HG02588 (cell line): ENCODE measurements around the gene CPE.

Source experiments
- ATAC-seq: cut with Tn5 transposase; IDR thresholded peaks from one replicate; pipeline ENCODE4 v1.9.1; 2021; ENCODE audit warnings: mild to moderate bottlenecking, moderate library complexity; ENCODE audit not compliant: unreplicated experiment

CPE gene

DNA sequence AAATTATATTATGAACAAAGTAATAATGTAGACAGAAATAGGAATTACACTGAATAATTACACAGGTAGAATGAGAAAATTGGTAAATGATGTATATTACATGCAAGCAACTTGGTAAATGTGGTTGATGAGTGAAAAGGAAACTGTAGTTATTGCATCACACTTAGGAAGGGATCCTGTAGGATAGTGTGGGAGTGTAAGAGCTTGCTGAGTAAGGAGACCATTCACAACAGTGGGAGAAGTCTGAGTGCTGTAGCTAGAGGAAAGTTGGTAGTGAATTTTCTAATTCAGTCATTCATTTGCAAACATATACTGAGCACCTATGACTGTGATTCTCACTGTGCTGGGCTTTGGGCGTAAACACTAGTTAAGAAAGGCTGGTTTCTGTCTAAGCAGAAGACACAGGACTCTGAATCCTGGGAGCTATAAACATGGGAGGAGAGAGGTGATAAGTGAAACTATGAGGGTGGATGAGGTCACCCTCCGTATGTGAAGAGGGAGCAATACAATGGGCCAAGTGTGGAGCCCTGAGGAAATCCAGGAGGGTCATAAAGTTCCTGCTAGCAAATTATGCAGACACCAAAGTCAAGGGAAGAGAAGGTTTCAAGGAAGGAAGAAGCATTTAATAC, 14.2 kb upstream of the CPE start:
- ATAC-seq = no peak

DNA sequence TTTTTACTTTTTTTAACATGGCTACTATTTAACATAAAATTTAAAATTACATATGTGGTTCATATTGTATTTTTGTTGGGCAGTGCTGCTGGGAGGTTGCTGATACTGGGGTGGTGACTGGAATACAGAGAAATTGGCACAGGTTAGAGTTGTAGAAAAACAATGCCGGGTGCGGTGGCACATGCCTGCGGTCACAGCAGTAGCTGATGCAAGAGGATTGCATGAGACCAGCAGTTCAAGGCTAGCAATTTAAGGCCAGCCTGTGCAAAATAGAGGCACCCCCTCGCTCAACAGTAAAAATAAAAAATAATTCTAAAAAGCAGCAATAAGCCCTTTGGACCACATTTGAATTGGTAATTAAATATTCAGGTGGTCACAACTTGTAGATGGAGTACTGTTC, 11.8 kb upstream of the CPE start:
- no peak for ATAC-seq

DNA sequence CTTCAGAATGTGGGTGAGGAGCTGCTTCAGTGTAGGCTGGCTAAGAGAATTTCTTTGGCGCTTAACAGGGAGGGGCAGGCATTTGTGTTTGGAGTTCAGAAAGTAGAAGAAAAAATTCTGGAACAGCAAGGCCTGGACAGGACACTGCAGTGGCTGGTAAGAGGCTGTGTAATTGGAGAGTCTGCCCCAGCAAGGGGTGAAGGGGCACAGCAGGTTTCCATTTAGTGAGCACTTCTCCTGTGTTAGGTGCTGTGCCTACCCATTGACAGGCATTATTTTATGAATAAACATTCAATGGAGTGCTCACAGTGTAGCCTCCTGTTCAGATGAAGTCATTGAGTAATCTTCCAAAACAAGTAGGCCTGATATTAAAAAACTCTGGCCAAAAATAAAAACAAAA, 10.7 kb upstream of the CPE start:
- no peak for ATAC-seq

DNA sequence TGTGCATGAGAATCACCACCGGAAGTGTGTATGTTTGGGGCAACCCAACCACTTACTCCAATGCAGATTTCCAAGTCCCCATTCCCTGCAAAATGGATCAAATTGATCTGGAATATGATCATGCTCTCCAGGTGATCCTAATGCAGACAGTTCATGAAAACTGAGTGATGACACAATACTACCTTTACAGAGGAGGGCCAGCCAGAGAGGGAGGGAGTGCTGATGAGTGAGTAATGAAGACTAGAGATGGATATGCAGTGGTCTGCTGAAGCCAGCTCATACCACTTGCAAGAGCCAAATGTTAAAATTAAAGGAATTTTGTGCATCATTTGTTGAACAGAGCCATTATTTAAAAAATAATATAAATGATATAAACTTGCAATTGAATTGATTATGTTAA, 10.2 kb upstream of the CPE start:
- no peak for ATAC-seq

DNA sequence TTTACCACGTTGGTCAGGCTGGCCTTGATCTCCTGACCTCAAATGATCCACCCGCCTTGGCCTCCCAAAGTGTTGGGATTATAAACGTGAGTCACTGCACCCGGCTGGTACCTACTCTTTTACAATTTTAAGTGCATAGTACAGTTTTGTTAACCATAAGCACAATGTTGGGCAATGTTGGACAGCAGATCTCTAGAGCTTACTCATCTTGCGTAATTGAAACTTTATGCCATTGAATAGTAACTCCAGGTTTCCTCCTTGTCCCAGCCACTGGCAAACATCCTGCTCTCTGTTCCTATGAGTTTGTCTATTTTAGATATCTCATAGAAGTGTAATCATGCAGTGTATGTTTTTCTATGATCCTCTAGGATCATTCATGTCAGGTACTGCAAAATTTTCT, 9.3 kb upstream of the CPE start:
- ATAC-seq = no peak

DNA sequence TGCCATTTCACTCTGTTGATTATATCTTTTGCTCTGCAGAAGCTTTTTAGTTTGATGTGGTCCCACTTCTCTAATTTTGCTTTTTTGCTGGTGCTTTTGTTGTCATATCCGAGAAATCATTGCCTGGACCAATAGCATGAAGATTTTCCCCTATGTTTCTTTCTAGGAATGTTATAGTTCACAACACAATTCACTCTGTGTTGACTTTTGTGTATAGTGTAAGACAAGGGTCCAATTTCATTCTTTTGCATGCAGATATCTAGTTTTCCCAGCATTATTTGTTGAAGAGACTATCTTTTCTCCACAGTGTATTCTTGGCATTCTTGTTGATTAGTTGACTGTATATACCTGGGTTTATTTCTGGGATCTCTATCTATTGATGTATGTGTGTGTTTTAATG, 8.3 kb upstream of the CPE start:
- ATAC-seq = no peak

DNA sequence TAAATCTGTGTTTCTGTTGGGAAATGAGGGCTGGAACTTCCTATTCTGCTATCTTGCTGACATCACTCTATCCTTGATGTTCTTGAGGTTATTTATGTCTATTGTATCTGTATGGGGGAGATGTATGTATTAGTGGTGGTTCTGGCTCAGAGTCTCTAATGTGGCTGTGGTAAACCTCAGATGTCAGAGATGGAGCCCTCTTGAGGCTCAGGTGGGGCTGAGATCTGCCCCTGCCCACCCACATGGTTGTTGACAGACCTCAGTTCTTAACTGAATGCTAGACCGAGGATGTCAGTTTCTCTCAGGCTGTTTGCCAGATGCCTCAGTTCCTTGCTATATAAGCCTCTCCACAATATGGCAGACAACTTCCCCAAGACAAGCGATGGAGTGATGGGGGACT, 3.3 kb upstream of the CPE start:
- no peak for ATAC-seq

DNA sequence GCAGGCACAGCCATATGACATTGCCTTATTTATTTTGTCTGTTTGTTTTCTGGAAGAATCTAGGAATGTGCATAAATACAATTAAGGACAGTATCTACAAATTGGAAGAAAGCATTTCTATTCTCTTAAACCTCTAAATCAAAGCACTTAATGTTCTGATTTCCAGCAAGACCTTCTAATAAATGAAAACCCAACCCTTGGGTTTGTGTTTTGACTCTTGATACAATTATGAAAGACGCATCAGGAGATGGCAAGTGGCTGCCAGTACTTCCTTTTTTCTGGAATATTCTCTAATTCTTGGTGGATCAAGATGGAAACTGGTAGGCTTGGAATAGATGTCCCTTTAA, 437 bp upstream of the CPE start:
- no peak for ATAC-seq

DNA sequence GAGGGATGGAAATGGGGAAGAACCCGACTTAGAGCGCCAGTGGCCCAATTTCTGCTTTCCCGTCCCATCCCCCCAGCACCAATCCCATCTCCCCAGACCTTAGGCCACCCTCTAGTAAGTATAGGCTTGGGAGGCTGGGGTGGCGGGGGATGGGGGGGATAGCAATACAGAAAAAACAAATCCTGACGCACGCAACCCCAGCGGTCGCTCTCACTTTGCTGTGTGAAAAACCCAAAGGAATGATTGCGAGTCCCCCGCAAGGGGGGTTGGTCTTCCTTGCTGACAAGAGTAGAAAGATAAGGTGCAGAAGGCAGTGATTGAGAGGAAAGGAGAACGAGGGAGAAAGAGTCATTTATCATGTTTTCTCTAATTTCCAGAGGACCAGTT, 863 bp downstream of the CPE start:
- ATAC-seq = no peak

DNA sequence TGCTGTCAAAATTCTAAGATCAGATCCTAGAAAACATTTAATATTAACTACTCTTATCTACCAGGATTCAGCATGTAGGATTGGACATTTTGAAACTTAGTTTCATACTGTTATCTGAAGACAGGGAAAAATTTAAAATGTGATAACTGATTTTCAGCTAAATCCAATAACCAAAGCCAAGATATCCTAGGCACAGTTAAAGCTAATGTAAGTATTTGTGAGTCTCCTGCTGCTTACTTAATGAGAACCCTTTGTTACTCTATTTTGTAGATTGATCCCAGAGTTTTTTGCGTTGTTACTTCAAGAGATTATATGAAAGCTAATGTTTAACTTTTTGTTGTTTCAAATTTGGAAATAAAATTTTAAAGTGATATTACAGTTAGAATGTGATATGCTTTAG, 2.0 kb downstream of the CPE start:
- no peak for ATAC-seq

DNA sequence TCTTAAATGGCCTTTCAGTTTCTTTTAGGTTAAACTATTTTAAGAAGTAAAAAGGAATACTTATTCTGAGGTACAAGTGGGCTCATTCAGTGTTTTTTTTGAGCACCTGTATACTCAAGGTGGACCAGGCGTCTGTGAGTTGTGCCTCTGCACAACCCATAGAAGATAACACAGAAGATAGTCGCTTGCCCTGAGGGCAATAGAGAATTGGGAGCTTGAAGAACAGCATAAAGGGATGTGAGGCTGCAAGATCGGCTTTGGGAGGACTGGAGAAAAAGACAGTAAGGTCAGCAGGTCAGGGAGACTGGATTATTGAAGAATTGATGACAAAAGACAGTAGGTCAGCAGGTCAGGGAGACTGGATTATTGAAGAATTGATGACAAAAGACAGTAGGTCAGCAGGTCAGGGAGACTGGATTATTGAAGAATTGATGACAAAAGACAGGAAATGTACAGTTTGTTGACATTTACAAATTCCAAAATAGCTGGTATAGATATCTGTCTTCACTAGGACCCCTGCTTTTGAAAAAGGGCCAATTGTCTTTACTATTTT, 3.1 kb downstream of the CPE start:
- no peak for ATAC-seq

DNA sequence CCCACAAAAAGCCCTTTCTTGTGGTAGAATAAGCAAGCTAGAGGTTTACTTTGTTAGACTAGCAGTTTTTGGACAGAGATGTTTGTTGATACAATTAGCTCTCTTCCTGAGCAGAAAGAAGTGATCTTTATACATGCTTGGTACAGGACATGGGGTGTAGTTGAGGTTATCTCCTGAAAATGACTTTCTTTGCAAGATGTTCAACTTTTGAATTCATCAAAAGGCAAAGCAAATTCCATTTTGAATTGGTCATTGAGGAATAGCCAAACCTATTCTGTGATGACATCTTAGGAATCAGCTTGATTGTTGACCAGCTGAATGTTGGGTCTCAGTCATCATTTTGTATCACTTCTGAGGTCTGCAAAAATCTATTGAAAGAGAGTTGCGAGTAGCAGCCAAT, 3.8 kb downstream of the CPE start:
- ATAC-seq = no peak

DNA sequence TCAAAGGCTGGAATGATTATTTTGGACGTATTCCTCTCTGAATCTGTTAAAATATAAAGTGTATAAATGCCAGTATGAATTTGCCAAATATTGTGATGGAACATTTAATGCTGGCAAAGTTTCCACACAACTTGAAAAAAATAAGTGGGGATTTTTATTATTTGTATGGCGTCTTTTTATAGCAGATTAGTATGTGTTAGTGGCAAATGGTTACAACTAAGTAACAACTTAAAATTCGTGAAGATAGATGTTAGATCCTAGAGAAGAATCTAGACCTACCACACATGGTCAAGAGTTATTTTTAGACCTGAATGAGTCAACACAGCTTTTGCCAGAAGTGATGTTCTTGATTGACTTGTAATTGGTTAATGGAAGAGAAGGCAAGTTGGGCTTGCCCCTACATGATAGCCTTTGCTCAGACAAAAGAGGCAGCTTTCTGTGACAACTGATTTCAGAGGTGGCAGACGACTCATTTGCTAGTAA, 4.8 kb downstream of the CPE start:
- no peak for ATAC-seq

DNA sequence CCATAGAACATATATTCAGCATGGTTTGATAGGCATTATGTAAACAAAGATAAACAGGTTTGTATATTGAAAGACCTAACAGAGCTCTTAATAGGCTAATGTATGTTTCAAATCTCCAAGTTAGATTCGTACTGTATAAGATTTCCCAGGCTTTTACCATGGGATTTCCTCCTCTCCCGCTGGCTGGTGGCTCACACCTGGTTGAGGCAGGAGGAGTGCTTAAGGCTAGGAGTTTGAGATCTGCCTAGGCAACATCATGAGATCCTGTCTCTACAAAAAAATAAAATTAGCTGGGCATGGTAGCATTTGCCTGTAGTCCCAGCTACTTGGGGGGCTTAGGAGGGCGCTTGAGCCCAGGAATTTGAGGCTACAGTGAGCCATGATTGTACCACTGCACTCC, 5.4 kb downstream of the CPE start:
- ATAC-seq = no peak

DNA sequence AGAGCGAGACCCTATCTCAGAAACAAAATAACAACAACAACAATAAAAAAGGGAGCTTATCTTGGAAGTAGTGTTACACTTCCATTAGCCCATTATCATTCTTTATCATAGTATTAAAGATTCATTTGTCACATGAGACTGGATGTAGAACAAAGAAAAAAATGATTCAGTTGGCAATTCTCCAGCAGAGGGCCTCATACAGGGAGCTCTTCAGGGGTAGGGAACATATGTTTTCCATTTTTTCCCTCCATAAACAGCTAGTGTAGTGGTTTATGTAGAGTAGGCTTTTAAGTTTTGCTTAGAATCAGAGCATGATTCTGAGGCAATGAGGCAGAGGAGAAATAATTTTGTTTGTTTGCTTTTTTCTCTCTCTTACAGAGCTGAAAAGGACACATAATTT, 5.8 kb downstream of the CPE start:
- no peak for ATAC-seq

DNA sequence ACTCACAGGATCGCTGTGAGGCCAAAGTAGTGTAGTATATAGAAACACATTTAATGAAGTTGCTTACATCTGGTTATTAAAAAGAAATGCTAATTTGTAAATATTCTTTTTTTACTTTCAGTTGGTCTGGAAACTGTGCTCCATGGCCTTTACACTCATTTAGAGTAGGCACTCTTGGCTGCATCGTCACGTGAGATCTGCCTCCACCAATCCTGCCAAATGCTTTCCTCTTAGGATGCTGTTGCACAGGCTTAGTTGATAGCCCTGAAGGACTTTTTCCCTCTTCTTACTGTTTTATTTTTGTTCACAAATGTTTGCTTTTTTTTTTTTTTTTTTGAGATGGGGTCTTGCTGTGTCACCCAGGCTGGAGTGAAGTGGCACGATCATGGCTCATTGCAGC, 6.3 kb downstream of the CPE start:
- no peak for ATAC-seq

DNA sequence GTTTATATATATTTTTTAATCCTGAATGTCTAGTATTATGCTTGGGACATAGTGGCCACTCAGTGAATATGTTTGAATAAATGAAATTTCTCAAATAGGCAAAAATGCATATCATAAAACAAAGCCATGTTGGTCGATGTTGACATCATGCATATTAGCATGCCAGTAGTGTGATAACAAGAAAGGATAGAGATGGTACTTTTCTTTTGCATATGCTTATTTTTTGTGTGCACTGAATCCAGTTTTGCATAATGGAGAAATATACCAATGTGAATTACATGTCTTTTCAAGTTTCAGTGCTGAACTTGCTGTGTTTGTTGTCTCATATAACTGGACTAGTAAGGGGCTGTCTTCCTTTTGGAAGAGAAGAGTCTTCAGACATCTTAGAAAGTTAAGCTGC, 7.5 kb downstream of the CPE start:
- ATAC-seq = no peak

DNA sequence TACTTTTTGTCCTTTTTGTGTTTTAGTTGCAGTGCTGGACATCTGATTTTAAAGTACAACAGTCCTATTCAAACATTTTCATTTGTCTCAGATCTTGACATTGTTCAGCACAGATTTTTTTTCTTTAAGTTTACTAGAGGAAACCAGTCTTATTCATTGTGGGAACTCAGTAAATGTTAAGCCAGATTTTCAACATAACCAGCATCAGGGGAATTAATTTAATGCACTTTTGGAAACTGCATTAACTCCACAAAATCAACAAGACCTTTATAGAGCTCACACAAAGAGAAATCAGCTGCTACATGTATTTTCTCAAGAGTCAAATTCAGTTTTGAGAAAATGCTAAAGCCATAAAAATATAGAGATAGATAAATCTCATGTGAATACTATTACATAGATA, 9.9 kb downstream of the CPE start:
- no peak for ATAC-seq

DNA sequence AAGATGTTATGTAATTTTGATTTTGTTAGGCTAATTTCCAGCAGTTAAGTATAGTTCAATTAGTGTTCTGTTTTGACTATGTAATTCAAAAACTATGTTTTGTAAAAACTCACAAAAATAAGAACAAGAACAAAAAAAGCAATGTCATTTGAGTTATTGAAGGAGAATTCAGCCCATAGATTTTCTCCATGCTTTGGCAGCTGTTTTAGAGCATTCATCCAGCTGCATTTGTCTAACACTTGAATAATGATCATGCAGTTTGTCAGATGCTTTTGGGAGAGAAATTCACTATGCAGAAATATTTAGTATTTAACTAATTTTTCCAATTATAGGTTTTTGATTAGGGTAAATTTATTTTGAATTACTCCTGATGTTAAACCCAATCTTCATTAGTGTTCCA, 14.2 kb downstream of the CPE start:
- ATAC-seq = no peak

DNA sequence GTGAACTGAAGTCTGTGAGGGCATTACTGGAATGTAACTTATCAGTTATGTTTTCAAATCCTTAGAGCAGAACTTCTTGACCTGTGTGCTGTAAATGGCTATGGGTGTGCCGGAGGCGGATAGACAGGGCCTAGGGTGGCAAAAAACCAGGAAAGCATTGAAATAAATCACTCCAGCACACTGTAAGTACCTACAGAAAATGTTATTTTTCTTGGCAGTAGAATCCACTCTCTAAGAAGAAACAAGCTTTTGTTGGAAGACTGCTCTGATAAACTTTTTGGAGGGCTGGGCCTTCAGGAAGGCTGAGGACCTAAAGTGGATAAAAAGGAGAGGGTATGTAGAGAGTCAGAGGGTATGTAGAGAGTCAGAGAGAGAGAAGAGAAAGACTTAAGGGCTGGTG, 14.9 kb downstream of the CPE start:
- no peak for ATAC-seq

DNA sequence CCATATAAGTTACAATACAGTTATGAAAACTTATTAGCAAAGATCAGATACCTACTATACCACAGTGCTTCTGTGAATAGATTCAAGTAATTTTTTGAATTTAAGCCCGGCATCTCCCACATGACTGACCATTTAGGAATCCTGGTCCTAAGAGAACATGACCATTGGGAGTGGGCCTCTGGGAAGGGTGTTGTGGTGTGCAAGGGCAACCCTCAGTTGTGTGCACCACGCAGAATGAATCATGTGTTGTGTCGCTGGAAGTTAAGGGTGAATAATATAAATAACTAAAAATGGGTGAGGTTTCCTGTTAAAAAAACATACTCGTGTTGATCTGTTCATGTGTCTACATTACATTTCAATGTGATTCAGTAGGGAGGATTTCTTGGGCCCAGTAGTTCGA, 15.5 kb downstream of the CPE start:
- no peak for ATAC-seq

DNA sequence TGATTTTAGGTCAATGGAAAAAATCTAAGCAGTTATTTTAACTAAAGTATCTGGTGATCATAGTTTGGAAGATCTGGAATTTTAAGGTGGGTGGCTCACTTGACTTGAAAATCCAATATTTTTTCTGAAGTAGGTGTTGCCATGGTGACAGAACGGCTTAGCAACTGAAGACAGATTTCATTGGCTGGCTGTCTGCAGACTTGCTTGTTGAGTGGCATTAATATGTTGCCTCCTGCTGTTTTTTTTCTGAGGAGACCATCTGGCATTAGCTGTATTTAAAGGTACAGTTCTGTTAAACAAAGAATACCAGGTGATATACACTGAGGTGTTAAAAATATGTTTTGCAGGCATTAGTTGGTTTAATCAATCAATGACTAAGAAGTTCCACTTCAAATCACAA, 19.8 kb downstream of the CPE start:
- ATAC-seq = no peak

DNA sequence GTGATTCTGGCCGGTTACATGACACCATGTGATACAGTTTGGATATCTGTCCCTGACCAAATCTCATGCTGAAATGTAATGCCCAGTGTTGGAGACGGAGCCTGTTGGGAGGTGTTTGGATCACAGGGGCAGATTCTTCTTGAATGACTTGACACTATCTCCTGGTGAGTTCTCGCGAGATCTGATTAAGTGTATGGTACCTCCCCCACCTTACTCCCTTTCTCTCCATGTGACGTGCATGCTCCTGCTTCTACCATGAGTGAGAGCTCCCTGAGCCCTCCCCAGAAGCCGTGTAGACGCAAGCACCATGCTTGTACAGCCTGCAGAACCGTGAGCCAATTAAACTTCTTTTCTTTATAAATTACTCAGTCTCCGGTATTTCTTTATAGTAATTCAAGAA, 23.6 kb downstream of the CPE start:
- ATAC-seq = no peak
